ENCODE results near the gene ASCL3.
"Not testable (repeated sequence)": the region's sequence is repeated elsewhere in the genome, so short reads cannot be mapped to it uniquely, and the experiment has no call there.

The ASCL3 gene

GRCh38 chr11:8905528-8906165 is 37.2 kb downstream of the ASCL3 start:
- Histone ChIP-seq H3K4me3 (ENCODE audit: low read length) (no peak overlapping the region), H3K9me3 (ENCODE audit: insufficient read depth, low read depth, low read length) (no peaks in the 10 kb centered on the region), H3K27me3 (ENCODE audit: insufficient read depth, low read length) (peaks cover 25% of the 10 kb centered on the region), H3K4me1 (ENCODE audit: insufficient read depth, low read length) (peaks cover 6% of the 10 kb centered on the region; the same call in 1 of the 2 replicates), H3K36me3 (ENCODE audit: insufficient read depth, low read length) (no peaks in the 10 kb centered on the region), H3K27ac (ENCODE audit: low read depth, low read length) (no peak overlapping the region), H3K9ac (ENCODE audit: low read depth, low read length) (no peak overlapping the region)
- WGBS, result 95% methylated on average over 4 of the region's 5 CpGs

DNA sequence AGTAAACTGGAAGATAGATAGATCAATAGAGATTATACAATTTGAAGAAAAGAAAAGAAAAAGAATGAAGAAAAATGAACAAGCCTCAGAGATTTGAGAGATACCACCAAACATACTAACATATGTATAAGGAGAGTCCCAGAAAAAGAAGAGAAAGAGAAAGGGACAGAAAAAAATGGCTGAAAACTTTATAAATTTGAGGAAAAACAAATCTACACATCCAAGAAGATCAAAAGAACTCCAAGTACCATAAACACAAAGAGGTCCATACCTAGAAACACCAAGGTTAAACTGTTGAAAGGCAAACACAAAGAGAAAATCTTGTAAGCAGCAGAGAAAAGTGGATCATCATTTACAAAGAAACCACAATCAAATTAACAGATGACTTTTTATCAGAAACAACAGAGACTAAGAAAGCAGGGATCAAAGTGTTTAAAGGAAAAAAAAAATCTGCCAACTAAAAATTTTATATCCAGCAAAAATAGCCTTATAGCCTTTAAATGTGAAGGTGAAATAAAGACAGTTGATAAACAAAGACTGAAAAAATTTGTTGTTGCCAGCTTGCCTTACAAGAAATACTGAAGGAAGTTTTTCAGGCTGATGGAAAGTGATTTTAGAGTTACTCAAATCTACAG is 43.6 kb downstream of the ASCL3 start:
- no peak overlapping the region for H3K4me3 ChIP-seq (ENCODE audit: low read length)
- peaks cover 14% of the 10 kb centered on the region; the same call in 1 of the 2 replicates for H3K9me3 ChIP-seq (ENCODE audit: insufficient read depth, low read depth, low read length)
- H3K36me3 ChIP-seq (ENCODE audit: insufficient read depth, low read length), result no peaks in the 10 kb centered on the region

GRCh38 chr11:8891185-8891584 is 51.6 kb downstream of the ASCL3 start:
- not testable (repeated sequence) for H3K4me1 ChIP-seq (ENCODE audit: insufficient read depth, low read length); H3K27me3 ChIP-seq (ENCODE audit: insufficient read depth, low read length); H3K9ac ChIP-seq (ENCODE audit: low read depth, low read length); H3K9me3 ChIP-seq (ENCODE audit: insufficient read depth, low read depth, low read length); H3K27ac ChIP-seq (ENCODE audit: low read depth, low read length); H3K36me3 ChIP-seq (ENCODE audit: insufficient read depth, low read length); H3K4me3 ChIP-seq (ENCODE audit: low read length)
- 93% methylated on average over 1 of the region's 2 CpGs for WGBS

More for the DNA sequence above, 43.6 kb downstream of the ASCL3 start:
- H3K27me3 ChIP-seq (ENCODE audit: insufficient read depth, low read length), result no peaks in the 10 kb centered on the region
- H3K4me1 ChIP-seq (ENCODE audit: insufficient read depth, low read length), result no peaks in the 10 kb centered on the region
- no peak overlapping the region for H3K9ac ChIP-seq (ENCODE audit: low read depth, low read length)
- H3K27ac ChIP-seq (ENCODE audit: low read depth, low read length), result no peak overlapping the region

All from HUES64 (cell line).